Omental fat pad (tissue), 4 donors: ENCODE measurements around the gene LCN15. TPM values are rescaled to one million over a fixed set of nuclear protein-coding genes. Genes with fewer than 3 reads are reported as not detected.
"Not testable (repeated sequence)": the region's sequence is repeated elsewhere in the genome, so short reads cannot be mapped to it uniquely, and the experiment has no call there.

Source experiments
- ATAC-seq: fragments of 150-250 bp; one replicate; pipeline ENCODE4 v1.9.1; 2016; ENCODE audit warnings: mild to moderate bottlenecking, moderate library complexity; ENCODE audit not compliant: low FRiP score
- DNase-seq: peaks from one replicate; pipeline ENCODE4 v3.0.0-alpha.2; 2019; ENCODE audit warnings: low spot score
- total RNA-seq, 4 donors: library from RNA; depleted of rRNA; stranded (reverse); fragments of >200 nt; gene quantifications; one replicate each; pipeline ENCODE4 v1.1.0, GENCODE V29; 2016
- TF ChIP-seq, protein P1 (sequence below), 3 donors: fragments of 450-650 bp; IDR thresholded peaks; one replicate each; pipeline ENCODE4 v1.5.1; 2016 to 2017; ENCODE audit warnings: antibody characterized with exemption in 3 of 3, mild to moderate bottlenecking in 3 of 3, moderate library complexity in 2 of 3

LCN15 gene
- total RNA-seq, 4 donors from 2014 or later: not detected

DNA sequence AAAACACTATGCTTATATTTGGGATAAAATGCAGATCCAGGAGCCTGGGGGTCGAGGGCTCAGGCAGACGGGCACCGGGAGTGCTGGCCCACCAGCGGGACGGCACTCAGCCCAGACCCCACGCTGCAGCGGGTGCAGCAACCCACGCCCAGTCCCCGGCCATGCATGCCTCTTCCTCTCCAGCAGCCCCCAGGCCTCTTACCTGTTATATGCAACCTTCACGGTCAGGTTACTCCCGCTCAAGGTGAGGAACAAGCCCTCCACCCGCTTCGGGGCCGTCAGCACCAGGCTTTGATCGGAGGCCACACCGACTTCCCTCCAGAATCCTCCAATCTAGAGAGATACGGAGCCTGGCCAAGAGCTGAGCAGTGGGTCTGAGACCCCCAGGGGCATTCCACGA is 7.5 kb downstream of the LCN15 start:
- DNase-seq (no peak), ATAC-seq (no peak)
- TF ChIP-seq, protein P1, sequence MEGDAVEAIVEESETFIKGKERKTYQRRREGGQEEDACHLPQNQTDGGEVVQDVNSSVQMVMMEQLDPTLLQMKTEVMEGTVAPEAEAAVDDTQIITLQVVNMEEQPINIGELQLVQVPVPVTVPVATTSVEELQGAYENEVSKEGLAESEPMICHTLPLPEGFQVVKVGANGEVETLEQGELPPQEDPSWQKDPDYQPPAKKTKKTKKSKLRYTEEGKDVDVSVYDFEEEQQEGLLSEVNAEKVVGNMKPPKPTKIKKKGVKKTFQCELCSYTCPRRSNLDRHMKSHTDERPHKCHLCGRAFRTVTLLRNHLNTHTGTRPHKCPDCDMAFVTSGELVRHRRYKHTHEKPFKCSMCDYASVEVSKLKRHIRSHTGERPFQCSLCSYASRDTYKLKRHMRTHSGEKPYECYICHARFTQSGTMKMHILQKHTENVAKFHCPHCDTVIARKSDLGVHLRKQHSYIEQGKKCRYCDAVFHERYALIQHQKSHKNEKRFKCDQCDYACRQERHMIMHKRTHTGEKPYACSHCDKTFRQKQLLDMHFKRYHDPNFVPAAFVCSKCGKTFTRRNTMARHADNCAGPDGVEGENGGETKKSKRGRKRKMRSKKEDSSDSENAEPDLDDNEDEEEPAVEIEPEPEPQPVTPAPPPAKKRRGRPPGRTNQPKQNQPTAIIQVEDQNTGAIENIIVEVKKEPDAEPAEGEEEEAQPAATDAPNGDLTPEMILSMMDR (IDR thresholded peaks at IDR 0.05): no peak

DNA sequence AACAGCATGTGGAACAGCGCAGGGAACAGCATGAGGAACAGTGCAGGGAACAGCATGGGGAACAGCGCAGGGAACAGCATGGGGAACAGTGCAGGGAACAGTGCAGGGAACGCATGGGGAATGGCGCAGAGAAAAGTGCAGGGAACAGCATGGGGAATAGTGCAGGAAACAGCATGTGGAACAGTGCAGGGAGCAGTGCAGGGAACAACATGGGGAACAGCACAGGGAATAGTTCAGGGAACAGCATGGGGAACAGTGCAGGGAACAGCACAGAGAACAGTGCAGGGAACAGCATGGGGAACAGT is 8.2 kb downstream of the LCN15 start:
- DNase-seq: no peak
- no peak for ATAC-seq
- TF ChIP-seq, protein P1 (IDR thresholded peaks at IDR 0.05): no peak

DNA sequence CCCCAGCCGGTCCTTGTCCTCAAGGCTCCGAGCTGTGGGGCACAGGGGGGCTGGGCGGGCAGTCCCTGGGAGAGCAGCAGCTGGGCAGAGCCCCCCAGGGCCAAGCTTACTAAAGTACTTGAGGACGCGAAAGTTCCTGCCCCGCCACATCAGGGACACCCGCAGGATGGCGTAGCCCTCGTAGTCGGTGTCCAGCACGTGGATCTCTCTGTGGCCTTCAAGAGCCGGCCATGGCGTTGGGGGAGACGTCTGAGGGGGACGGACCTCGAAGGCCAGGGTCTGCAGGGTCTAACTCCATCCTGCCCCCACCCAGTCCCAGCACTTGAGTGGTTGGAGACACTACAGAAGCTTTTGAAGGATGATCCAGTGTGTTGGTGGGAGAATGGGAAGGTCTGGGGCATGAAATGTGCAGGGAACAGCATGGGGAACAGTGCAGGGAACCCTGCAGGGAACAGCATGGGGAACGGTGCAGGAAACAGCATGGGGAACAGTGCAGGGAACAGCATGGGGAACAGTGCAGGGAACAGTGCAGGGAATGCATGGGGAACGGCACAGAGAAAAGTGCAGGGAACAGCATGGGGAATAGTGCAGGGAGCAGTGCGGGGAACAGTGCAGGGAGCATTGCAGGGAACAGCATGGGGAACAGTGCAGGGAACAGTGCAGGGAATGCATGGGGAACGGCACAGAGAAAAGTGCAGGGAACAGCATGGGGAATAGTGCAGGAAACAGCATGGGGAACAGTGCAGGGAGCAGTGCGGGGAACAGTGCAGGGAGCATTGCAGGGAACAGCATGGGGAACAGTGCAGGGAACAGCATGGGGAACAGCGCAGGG is 8.8 kb downstream of the LCN15 start:
- ATAC-seq, DNase-seq: not testable (repeated sequence)

DNA sequence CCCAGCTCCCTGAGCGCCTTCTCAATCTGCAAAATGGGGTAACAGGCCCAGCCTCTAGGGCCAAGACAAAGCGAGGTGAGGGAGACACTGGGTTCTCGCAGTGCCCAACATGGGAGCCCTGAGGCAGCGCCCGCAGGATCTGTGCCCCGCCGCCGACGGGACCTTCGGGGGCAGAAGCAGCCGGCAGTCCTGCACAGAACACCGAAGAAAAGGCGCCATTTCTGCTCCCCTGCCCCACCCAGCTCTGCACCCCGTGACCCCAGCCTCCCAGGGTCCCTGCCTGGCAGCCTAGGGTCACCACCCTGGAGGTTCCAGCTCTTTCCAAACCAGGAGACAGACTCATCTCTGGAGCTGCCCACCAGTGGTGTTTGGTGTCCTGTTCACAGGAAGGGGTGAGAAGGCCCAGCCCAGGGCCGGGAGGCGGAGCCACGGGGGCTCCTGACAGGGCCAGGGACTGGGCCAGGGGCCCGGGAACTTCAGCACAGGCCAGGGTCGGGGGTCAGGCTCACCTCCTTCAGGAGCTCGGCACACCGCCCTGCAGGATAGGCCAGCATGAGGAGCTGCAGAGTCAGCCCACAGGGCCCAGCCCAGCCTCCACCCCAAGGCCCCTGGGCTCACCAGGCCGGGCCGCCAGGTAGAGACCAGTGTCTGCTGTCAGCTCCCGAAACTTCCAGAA is 9.6 kb downstream of the LCN15 start:
- DNase-seq: no peak
- TF ChIP-seq, protein P1 (IDR thresholded peaks at IDR 0.05): no peak
- ATAC-seq: no peak

DNA sequence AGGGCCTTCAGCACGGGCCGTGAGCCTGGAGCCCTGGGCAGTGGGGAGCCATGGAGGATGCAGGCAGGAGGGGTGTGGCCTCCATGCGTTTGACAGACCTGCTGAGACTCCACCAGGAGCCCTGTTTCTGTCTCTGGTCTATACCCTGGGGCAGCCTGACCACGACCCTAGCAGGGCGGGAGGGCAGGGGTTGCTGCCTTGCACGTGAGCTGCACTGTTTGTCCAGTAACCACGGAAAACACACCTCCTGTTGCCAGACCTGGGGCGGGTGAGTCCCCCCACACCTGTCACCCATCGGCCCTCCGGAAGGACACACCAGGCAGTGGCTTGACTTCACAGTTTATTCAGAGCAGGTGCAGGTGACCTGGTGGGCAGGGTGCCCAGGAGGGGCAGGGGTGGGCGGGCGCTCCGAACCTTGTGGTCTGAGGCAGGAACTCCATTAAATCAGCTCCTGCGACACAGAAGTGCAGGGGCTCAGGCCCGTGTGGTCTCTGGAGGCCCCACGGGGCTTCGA is 10.2 kb downstream of the LCN15 start:
- TF ChIP-seq, protein P1 (IDR thresholded peaks at IDR 0.05): no peak
- ATAC-seq (no peak), DNase-seq (no peak)

DNA sequence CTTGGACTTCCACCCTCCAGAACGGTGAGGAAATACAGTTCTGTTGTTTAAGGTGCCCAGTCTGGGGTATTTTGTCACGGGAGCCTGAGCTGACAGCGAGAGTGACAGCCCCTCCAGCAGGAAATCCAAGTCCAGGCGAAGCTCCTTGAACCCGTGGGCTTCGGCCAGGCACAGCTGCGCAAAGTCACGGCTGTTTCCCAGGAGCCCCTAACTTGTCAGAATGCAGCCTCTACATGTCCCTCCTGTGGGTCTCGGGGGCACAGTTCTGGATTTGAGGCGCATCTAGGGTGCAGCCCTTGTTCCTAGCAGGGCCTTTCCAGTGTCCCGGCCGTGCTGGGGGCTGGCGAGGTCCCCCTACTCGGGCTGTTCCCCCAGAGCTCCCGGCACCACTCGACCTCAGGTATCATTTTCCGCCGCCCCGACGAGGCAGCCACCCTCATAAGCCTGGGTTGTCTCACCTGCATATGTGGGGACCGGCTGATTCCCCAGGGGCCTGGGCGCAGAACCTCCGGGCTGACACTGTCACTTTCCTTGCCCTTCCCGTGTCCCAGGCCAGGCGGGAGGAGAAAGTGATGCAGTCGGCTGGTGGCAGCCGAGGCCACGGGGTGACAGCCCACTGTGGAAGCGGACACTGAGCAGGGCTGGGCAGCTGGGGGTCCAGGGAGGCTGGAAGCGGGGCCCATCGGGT is 10.8 kb downstream of the LCN15 start:
- TF ChIP-seq, protein P1 (IDR thresholded peaks at IDR 0.05): no peak
- DNase-seq: no peak
- ATAC-seq: no peak

DNA sequence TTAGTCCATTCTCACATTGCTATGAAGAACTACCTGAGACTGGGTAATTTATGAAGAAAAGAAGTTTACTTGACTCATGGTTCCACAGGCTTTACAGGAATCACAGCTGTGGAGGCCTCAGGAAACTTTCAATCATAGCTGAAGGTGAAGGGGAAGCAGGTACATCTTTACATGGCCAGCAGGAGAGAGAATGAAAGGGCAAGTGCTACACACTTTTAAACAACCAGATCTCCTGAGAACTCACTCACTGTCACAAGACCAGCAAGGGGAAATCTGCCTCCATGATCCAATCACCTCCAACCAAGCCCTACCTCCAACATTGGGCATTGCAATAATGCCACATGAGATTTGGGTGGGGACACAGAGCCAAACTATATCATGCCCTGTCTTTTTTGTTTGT is 12.5 kb downstream of the LCN15 start:
- TF ChIP-seq, protein P1 (IDR thresholded peaks at IDR 0.05): no peak
- DNase-seq (no peak), ATAC-seq (no peak)
